ENCODE measurements around the gene MAP3K4. TPM values are rescaled to one million over a fixed set of nuclear protein-coding genes. Genes with fewer than 3 reads are reported as not detected.

Gene MAP3K4
- total RNA-seq, 6 donors from 2014 or later: 23.7 to 52.1 (median 40.5) TPM

DNA sequence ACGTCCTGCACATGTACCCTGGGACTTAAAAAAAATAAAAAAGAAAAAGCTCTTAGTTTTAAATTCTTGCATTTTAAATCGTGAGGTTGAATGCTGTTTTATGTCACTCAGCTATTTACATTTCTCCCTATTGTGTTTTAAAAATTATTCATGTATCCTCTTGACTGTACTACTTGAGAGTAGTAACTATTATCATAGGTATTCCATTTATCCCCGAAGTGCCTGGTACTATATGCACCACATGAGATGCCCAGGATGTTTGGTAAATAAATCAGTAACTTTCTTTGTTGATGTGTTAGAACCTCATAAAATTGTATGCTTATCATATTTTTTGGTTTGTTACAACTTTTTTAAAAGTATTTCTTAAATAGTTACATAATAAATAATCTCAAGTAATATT lies 18.4 kb downstream of the MAP3K4 start:
- no peaks in the 10 kb centered on the region for H3K9me3 ChIP-seq
- ATAC-seq (ENCODE audit: low FRiP score in 2 of 2): no peak
- H3K27ac ChIP-seq: no peak overlapping the region
- H3K4me3 ChIP-seq: no peak overlapping the region
- TF ChIP-seq POLR2A (IDR thresholded peaks at IDR 0.05): no peak
- no peak for TF ChIP-seq POLR2AphosphoS5 (IDR thresholded peaks at IDR 0.05)
- TF ChIP-seq, protein P1, sequence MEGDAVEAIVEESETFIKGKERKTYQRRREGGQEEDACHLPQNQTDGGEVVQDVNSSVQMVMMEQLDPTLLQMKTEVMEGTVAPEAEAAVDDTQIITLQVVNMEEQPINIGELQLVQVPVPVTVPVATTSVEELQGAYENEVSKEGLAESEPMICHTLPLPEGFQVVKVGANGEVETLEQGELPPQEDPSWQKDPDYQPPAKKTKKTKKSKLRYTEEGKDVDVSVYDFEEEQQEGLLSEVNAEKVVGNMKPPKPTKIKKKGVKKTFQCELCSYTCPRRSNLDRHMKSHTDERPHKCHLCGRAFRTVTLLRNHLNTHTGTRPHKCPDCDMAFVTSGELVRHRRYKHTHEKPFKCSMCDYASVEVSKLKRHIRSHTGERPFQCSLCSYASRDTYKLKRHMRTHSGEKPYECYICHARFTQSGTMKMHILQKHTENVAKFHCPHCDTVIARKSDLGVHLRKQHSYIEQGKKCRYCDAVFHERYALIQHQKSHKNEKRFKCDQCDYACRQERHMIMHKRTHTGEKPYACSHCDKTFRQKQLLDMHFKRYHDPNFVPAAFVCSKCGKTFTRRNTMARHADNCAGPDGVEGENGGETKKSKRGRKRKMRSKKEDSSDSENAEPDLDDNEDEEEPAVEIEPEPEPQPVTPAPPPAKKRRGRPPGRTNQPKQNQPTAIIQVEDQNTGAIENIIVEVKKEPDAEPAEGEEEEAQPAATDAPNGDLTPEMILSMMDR (IDR thresholded peaks at IDR 0.05): no peak
- TF ChIP-seq EP300 (IDR thresholded peaks at IDR 0.05): no peak
- no peaks in the 10 kb centered on the region for H3K36me3 ChIP-seq
- no peaks in the 10 kb centered on the region for H3K27me3 ChIP-seq
- 84 to 85% methylated on average over 3 of the region's 3 CpGs for WGBS, 2 donors
- no peak for DNase-seq
- peaks cover 4 to 23% (median 13%) of the 10 kb centered on the region in 4 donors for H3K4me1 ChIP-seq

DNA sequence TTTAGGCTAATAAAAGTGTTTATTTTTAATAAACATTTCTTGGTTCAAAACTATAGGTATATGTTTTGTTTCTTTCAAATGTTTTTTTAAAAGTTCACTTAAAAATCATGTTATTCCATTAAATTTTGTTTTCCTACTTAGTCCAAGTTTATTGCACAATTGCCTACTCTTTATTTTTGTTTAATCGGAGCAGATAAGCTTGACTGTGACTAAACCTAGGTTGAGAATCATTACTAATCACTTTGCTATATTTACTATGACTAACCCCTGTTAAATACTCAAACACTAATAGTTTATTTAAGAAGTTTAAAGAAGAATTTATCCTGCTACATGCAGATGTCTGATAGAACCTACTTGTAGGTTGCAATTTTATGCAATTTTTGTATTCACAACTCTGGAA lies 18.8 kb downstream of the MAP3K4 start:
- H3K27ac ChIP-seq: no peak overlapping the region
- H3K4me1 ChIP-seq: peaks cover 4 to 23% (median 13%) of the 10 kb centered on the region in 4 donors
- ATAC-seq (ENCODE audit: low FRiP score in 2 of 2) (peak in 1 of 2 donors; percentile 63), DNase-seq (no peak)
- TF ChIP-seq, protein P1 (IDR thresholded peaks at IDR 0.05): no peak
- TF ChIP-seq EP300 (IDR thresholded peaks at IDR 0.05) (no peak), POLR2AphosphoS5 (IDR thresholded peaks at IDR 0.05) (no peak), POLR2A (IDR thresholded peaks at IDR 0.05) (no peak)
- H3K36me3 ChIP-seq: no peaks in the 10 kb centered on the region
- H3K9me3 ChIP-seq: no peaks in the 10 kb centered on the region
- no peaks in the 10 kb centered on the region for H3K27me3 ChIP-seq
- no peak overlapping the region for H3K4me3 ChIP-seq
- 68% methylated on average over 1 of the region's 1 CpG for WGBS, 2 donors

DNA sequence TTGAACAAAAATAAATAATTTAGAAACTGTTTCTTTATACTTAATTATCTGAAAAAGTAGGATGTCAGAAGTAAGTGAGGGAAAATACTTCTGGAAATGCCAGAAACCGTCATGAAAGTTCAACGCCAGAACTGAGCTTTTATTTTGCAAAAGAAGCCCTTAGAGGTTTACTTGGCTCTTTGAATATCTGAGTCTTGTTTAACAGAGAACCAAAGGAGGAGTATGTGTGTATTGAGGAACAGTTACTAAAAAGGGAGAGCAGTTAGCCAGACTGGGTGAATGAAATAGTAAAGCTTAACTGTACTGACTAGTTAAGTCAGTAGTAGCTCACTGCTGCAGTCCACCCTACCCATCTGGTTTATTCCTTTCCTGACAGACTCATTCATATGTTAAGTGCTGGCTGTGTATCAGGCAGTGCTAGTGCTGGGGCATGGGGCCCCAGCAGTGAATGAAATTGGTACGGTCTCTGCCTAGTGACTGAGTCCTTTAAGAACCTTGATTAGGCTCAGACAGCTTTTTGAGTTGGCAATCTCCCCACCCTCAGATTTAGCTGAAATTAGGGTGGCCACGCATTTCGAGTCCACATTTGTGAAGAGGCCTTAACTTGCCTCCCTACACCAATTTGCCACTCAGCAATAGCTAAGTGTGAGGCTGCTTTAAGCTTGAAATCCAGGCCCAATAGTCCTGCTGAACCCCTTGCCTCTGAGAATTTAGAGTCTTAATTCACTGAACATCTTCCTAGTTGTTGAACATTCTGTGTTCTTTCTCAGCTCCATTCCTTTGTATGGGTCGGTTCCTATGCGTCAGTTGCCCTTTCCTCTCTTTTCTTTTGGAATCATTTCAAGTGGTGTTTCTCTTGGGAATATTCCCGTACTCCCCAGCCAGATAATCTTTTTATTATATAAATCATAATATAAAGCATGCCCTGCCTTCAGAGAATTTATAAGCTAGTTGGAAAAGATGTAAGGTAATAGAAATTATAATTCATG lies 20.2 kb downstream of the MAP3K4 start:
- TF ChIP-seq EP300 (IDR thresholded peaks at IDR 0.05) (no peak), POLR2AphosphoS5 (IDR thresholded peaks at IDR 0.05) (no peak)
- TF ChIP-seq, protein P1 (IDR thresholded peaks at IDR 0.05): no peak
- ATAC-seq (ENCODE audit: low FRiP score in 2 of 2) (peak in 1 of 2 donors; percentile 47), DNase-seq (no peak)
- peaks cover 4 to 23% (median 13%) of the 10 kb centered on the region in 4 donors for H3K4me1 ChIP-seq
- no peaks in the 10 kb centered on the region for H3K36me3 ChIP-seq
- WGBS, 2 donors: 76 to 81% methylated on average over 8 of the region's 8 CpGs
- H3K27me3 ChIP-seq: no peaks in the 10 kb centered on the region
- no peak overlapping the region for H3K27ac ChIP-seq
- H3K4me3 ChIP-seq: no peak overlapping the region
- no peaks in the 10 kb centered on the region for H3K9me3 ChIP-seq

DNA sequence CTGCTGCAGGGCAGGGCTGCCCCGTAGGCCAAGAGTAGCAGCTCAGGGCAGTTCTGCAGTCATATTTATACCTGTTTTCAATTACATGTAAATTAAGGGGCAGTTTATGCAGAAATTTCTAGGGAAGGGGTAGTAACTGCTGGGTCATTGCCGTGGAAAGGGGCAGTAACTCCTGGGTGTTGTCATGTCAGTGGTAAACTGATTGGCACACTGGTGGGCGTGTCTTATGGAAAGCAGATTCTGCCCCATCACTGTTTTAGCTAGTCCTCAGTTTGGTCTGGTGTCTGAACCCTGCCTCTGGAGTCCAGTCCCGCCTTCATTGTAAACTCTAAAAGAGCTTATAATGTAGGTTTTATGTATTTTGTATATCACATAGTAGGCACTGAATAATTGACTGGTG lies 22.1 kb downstream of the MAP3K4 start:
- whole genome bisulfite sequencing, 2 donors: 94 to 96% methylated on average over 4 of the region's 4 CpGs
- peaks cover 7 to 23% (median 14%) of the 10 kb centered on the region in 4 donors for H3K4me1 ChIP-seq
- H3K9me3 ChIP-seq: no peaks in the 10 kb centered on the region
- no peaks in the 10 kb centered on the region for H3K27me3 ChIP-seq
- no peak for TF ChIP-seq EP300 (IDR thresholded peaks at IDR 0.05)
- no peak for TF ChIP-seq POLR2A (IDR thresholded peaks at IDR 0.05)
- no peak for TF ChIP-seq POLR2AphosphoS5 (IDR thresholded peaks at IDR 0.05)
- TF ChIP-seq, protein P1 (IDR thresholded peaks at IDR 0.05): no peak
- H3K27ac ChIP-seq: no peak overlapping the region
- DNase-seq (no peak), ATAC-seq (ENCODE audit: low FRiP score in 2 of 2) (no peak)
- H3K4me3 ChIP-seq: no peak overlapping the region
- no peaks in the 10 kb centered on the region for H3K36me3 ChIP-seq
